Activated CD4-positive, alpha-beta T cell treated with anti-CD3 and anti-CD28 coated beads, Interleukin-2, Interleukin-6, amounts not matched to agents 100 ng/mL and 50 ng/mL, durations not matched to agents 16 hours and 8 hours (primary cell): ENCODE data around the gene CSF2.

Experiments used
- DNase-seq: peaks from one replicate; pipeline ENCODE4 v3.0.0-alpha.2; 2020

Gene CSF2

DNA sequence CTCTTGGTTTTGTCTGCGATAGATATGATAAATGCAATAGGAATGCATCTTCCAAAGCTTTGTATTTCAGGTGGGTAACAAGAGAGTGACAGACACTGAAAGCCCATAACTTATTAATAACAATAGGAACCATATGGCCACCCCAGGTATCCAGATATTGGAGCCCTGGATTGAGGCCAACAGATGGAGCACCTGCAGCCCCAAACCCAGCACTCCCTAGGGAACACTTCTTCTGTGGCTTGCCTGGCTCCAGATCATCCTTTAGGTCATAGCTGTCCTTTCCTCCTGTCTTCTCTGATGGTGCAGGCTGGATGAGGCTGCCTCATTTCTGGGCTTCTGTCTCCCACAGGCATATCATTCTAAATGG lies 18.2 kb upstream of the CSF2 start:
- no peak for DNase-seq

DNA sequence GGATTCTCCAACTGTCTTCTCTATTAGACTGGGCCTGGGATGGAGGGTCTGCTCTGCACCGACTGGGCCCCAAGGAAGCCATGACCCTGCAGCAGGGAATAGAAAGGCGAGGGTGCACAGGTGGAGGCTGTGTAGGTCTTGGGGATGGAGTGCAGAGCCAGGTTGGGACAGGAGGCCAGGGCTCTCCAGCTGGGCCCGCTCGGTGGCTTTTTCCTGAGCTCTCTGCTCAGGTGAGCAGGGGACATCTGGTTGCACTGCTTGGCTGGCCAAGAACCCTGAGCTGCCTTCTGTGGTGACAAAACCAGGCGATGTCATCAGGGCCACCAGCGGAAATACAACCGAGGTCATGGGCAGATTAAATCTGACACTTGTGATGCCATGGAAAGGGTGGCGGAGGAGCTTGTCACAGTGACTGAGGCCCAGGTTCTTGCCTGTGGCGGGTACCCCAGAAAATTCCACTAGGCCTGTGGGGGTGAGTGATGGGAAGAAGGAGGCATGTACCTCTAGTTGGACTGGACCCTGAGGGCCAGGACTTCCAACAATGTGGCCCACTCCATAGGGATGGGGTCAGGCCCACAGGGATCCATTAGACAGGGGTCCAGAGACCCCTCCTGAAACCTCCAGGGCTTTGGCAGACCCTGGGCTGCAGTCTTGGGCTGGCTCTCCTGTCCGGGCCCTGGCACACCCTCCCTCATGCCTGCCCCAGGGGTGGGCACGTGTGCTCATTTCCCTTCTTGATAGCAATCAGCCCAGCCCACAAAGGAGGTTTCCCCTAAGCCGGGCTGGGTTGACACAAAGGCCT lies 17.6 kb upstream of the CSF2 start:
- DNase-seq = peak; percentile 54

DNA sequence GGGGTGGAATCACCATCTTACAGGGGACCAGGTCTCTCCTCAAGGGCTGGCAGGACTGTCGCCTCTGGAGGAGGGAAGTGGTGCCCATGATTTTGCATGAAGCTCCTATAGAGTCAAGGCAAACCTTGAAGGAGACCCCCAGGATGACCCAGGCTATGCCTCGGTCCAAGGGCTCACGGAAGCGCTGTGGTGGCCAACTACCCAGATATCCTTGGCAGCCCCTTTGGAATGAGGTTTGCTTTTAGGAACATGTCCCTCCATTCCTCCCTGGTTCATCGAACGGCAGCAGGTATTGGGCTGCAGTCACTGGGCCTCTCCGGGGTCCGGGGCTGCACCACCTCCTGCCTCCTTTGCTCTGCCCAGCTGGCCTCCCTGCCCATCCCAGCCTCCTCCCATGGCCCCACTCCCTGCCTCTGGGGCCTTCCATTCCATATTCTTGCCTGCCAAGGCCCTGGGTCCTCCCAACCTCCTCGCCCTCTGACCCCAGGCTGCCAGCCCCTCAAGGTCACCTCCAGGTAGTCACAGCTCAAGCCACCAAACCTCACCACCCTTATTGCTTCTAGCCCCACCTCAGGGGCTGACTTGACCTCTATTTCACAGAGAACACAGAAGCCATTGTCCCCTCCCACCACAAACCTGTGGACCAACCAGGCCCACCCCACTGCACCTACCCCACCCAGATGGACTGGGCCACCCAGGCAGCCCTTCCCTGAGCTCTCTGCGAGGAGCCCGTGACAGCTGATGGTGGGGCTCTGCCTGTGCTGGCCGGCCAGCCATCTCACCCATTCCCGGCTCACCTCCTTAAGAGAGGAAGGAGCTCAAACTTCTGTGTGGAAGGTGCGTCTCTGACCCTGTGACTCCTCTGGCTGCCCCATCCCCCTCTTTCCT lies 16.7 kb upstream of the CSF2 start:
- no peak for DNase-seq

GRCh38 chr5:132057498-132058255 lies 15.9 kb upstream of the CSF2 start:
- no peak for DNase-seq

- no peak for DNase-seq
Observed at GRCh38 chr5:132058646-132059042, 14.9 kb upstream of the CSF2 start.

DNA sequence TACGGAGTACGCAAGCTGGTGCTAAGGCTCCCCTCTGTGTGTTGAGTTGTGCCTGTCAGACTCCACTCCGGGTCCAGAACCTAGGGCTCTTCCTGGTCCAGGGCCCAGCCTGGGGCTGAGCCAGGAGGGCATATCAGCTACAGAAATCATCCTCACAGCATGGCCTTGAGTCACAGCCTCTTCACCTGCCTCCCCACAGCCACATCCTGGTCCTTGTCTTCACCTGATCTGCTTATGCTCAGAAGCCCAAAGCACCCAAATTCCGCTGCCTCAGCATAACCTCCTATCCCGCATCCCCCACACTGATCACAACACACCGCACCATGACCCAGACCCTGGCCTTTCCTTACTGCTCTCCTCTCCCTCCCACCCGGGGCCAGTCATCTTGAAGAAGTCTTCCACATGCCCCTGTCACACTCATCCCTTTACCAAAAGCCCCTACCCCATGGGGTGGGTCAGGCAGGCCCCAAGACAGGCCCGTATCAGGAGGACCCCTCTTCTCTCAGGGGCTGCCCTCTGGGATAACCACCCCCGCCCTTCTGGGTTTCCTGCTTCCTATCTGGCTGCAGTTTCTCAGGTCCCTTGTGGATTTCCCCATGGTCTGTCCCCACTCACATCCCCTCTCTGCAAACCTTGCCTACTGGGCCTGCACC lies 14.4 kb upstream of the CSF2 start:
- DNase-seq = no peak

DNA sequence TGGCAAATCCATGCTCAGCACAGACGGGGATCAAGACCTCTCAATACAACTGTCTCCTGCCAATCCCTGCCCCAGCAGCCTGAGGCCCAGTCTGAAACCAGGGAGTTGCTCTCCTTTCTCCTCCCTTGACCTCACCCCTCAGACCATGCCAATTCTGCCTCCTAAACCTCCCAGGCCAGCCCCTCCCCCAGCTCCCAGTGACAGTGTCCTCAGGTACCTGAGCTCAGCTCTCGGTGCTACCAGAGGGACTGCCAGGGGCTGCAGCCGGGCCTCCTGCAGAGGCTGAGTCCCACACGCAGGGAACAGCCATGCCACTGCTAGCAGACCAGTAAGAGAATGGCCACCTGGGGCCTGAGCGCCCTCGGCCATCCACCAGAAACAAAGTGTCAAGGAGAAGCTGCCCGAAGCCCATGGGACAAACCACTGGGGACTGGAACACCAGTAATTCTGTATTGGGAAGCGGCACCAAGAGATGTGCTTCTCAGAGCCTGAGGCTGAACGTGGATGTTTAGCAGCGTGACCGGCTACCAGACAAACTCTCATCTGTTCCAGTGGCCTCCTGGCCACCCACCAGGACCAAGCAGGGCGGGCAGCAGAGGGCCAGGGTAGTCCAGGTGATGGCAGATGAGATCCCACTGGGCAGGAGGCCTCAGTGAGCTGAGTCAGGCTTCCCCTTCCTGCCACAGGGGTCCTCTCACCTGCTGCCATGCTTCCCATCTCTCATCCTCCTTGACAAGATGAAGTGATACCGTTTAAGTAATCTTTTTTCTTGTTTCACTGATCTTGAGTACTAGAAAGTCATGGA lies 13.7 kb upstream of the CSF2 start:
- DNase-seq = no peak

GRCh38 chr5:132060501-132061161 lies 13.0 kb upstream of the CSF2 start, which contains the start of gene IL3:
Gene IL3 (plus strand): TSS chr5:132060655. CDS start chr5:132060707, 52 bp downstream.
- no peak for DNase-seq

DNA sequence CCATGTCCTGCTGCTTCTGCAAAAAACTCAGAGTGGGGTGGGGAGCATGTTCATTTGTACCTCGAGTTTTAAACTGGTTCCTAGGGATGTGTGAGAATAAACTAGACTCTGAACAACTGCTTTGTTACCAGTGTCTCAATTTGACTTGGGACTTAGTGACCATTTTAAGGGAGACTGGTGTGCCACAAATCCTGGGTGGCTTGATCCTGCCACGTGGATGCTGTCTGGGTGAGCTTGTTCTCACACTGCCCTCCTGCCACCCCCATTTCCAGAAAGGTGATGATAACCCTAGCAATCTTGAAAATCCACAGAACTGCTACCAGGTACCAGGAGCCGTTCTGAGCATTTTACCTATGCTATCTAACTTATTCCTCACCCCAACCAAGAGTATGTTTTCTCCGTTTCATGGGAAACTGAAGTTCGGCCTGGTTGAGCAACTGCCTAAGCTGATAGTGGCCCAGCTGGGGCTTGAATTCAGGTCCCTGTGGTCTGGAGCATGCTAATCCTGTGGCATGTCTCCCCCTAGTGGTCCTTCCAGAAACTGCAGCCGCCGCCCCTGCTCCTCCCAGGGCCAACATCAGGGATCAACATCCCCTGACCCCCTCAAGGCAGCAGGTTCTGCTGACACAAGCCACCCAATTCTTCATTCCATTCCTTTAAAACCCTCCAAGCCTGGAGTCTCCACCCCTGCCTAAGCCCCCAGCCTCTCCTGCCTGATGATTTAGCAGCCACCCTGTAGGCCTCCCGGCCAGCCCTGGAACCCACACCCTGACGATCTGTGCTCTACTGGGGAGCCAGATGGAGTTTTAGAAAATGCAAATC lies 10.3 kb upstream of the CSF2 start:
- peak; percentile 86 for DNase-seq

DNA sequence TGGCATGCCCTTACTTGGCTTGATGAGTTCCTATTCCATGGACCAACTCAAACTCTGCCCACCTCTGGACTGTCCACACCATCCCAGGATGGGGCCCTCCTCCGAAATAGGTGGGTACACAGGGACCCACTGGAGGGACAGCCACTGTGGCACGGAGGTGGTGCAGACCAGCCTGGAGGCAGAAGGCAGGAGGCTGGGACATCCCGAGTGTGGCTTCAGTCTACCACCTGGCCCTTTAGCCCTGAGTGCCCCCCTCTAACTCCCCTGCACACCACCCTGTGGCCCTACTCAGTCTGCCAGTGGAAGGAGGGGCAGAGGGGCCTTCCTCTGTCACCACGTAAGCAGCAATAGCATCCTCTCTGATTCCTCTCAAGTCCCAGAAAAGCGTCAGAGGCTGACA lies 9.4 kb upstream of the CSF2 start:
- no peak for DNase-seq

DNA sequence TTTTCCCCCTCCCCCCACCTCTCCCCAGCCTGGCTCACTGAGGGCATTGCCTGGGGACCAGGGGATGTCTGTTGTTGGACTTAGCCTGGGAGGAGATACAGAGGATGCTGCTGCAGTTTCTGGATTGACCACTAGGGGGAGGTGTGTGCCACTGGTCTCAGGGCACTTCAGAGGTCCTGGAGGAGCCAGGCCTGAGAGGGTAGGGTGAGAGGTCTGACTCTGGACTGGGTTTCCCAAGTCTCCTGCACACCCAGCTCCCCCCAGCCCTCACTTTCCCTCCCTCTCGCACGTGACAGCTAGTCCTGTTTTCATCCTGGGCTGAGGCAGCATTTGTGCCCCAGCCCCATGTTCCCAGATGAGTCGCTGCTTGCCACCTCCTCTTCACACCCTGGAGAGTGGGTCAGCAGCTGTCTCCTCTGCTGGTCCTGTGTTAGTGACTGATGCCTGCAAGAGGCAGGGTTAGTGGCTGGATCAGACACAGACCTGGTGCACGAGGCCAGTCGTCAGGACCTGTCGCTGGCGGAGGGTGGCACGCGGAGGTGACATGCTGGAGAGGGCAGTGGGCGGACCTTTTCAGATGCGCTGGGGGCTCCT lies 8.8 kb upstream of the CSF2 start:
- DNase-seq = peak; percentile 90

- DNase-seq = peak; percentile 72
Observed at GRCh38 chr5:132065351-132065937, 8.1 kb upstream of the CSF2 start.

GRCh38 chr5:132065951-132066701 lies 7.5 kb upstream of the CSF2 start:
- DNase-seq = no peak

- no peak for DNase-seq
Observed at GRCh38 chr5:132066871-132067270, 6.7 kb upstream of the CSF2 start.

DNA sequence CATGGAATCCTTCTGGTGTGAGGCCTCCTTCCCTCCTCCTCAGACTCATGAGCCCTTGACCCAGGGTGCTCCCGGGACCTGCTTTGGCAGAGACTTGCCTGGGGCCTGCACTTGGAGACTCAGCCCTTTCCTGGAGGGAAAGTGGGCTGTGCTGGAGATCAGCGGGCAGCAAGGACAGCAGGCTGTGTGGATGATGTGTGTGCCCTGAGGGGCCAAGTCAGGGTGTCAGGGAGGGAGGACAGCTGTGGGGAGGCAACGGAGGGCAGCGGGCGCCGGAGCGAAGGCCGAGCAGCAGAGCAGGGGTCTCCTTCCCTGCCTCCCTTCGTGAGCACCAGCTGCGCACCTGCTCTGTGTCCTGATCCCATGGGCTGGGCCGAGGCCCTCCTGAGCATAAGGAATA lies 6.1 kb upstream of the CSF2 start:
- DNase-seq = no peak

DNA sequence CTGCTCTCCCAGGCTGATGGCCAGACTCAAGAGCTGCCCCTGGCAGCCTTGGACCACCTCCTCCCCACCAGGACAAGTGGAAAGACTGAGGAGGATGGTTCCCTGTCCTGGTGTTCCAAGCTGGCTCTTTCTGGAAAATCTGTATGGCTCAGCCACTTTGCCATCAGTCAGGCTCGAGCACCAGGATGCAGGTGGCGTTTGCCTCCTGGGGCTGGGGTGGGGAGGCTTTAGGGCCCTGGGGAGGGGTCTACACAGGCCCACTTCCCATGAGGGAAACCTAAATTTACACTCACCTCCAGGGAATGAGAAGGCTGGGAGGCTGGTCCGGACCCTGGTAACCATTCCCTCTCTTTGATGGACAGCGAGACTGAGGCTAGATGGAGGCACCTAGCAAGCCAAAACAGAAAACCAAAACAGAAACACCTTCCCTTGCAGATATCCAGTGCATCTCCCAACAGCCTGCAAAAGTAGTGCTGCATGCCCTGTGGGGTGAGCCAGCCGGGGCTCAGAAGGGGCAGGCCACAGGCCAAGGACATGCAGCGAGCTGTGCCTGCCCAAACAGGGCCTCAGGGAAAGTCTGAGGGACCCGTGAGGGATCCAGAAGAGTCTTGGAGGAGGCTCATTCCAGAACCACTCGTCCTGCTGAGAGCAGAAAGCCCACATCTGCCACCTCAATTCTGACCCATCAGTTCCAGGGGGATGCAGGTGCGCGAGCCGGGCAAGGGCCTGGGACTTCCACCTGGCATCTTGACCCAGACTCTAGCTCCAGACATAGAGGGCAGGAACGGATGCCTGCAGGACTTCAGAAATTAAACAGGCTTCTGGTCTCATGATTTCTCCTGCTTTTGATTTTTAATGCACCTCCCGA lies 5.4 kb upstream of the CSF2 start:
- no peak for DNase-seq

DNA sequence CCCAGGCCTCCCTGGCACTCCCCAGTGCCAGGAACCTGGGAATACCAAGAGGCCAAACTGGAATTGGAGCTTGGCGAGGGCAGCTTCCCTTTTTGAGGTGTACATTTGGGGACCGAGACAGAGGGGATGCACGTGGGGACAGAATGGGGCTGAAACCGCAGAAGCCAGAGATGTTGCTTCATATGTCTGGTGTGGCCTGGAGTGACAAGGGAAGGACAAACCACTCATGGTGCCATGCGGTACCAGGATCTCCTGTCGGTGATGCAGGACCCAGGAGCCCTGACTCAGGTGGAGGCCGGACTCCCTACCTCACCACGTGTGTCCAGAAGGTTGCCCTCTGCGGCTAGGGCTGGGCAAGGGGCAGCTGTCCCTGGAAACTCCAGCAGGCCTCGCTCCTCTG lies 4.0 kb upstream of the CSF2 start:
- no peak for DNase-seq

DNA sequence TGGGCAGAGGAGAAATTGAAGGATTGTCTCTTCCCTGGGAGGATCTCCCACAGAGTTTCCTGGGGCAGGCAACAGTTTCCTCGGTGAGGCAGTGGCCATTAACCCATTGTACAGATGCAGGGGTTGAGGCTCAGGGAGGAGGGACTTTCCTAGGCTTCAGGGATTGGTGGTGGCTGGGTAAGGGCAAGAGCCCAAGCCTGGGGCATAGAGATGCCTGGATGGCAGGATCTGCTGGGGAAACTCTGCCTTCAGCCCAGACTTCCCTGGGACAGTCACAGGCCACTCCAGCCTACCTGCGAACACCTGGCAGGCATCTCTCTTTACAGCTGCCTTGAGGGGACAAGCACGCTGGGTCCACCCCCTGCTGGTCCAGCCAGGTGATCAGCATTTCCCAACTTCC lies 3.6 kb upstream of the CSF2 start:
- DNase-seq = no peak
